ENCODE data around the gene SLC39A13. TPM values are rescaled to one million over a fixed set of nuclear protein-coding genes. Genes with fewer than 3 reads are reported as not detected.

SLC39A13 gene
- total RNA-seq, 1 experiment from 2014 or later: 24.9 TPM

GRCh38 chr11:47411884-47412746, 3.7 kb downstream of the SLC39A13 start:
- Histone ChIP-seq H3K9me2 (replicated peaks; ENCODE audit: insufficient read depth, low read length) (no peaks in the 10 kb centered on the region), H3K27ac (ENCODE audit: low read length) (no peak overlapping the region), H3K4me2 (ENCODE audit: low read depth, low read length, poor library complexity, severe bottlenecking) (no peak overlapping the region), H3K36me3 (ENCODE audit: insufficient read depth, low read length) (no peaks in the 10 kb centered on the region), H3K4me1 (ENCODE audit: low read length) (peaks cover 30% of the 10 kb centered on the region), H3K9me3 (ENCODE audit: low read length) (no peaks in the 10 kb centered on the region), H2AFZ (ENCODE audit: low read length) (no peak overlapping the region), H3K4me3 (ENCODE audit: low read length) (no peak overlapping the region), H4K20me1 (ENCODE audit: insufficient read depth, low read depth, low read length) (no peaks in the 10 kb centered on the region), H3K9ac (ENCODE audit: low read length) (no peak overlapping the region), H3K79me2 (ENCODE audit: low read length) (peaks cover 10% of the 10 kb centered on the region), H3K27me3 (ENCODE audit: low read length) (no peaks in the 10 kb centered on the region)
- peak; percentile 80 for DNase-seq

GRCh38 chr11:47413351-47413750, 5.0 kb downstream of the SLC39A13 start:
- Histone ChIP-seq H3K9me3 (ENCODE audit: low read length) (no peaks in the 10 kb centered on the region), H3K79me2 (ENCODE audit: low read length) (peaks cover 10% of the 10 kb centered on the region), H3K4me2 (ENCODE audit: low read depth, low read length, poor library complexity, severe bottlenecking) (no peak overlapping the region), H3K4me3 (ENCODE audit: low read length) (no peak overlapping the region), H3K36me3 (ENCODE audit: insufficient read depth, low read length) (no peaks in the 10 kb centered on the region), H4K20me1 (ENCODE audit: insufficient read depth, low read depth, low read length) (no peaks in the 10 kb centered on the region), H2AFZ (ENCODE audit: low read length) (no peak overlapping the region), H3K27me3 (ENCODE audit: low read length) (no peaks in the 10 kb centered on the region), H3K4me1 (ENCODE audit: low read length) (peaks cover 22% of the 10 kb centered on the region), H3K9me2 (replicated peaks; ENCODE audit: insufficient read depth, low read length) (no peaks in the 10 kb centered on the region), H3K27ac (ENCODE audit: low read length) (no peak overlapping the region), H3K9ac (ENCODE audit: low read length) (no peak overlapping the region)
- no peak for DNase-seq

GRCh38 chr11:47413908-47414684, 5.7 kb downstream of the SLC39A13 start:
- Histone ChIP-seq H3K9ac (ENCODE audit: low read length) (no peak overlapping the region), H3K36me3 (ENCODE audit: insufficient read depth, low read length) (peaks cover 2% of the 10 kb centered on the region; the same call in 1 of the 2 replicates), H3K79me2 (ENCODE audit: low read length) (peaks cover 5% of the 10 kb centered on the region), H2AFZ (ENCODE audit: low read length) (no peak overlapping the region), H4K20me1 (ENCODE audit: insufficient read depth, low read depth, low read length) (no peaks in the 10 kb centered on the region), H3K4me3 (ENCODE audit: low read length) (no peak overlapping the region), H3K27me3 (ENCODE audit: low read length) (no peaks in the 10 kb centered on the region), H3K27ac (ENCODE audit: low read length) (no peak overlapping the region), H3K9me3 (ENCODE audit: low read length) (no peaks in the 10 kb centered on the region), H3K4me1 (ENCODE audit: low read length) (peaks cover 18% of the 10 kb centered on the region), H3K9me2 (replicated peaks; ENCODE audit: insufficient read depth, low read length) (no peaks in the 10 kb centered on the region), H3K4me2 (ENCODE audit: low read depth, low read length, poor library complexity, severe bottlenecking) (no peak overlapping the region)
- DNase-seq: no peak

- H3K9ac ChIP-seq (ENCODE audit: low read length): no peak overlapping the region
- no peaks in the 10 kb centered on the region for H3K9me3 ChIP-seq (ENCODE audit: low read length)
- H3K27ac ChIP-seq (ENCODE audit: low read length): no peak overlapping the region
- H2AFZ ChIP-seq (ENCODE audit: low read length): no peak overlapping the region
- no peak overlapping the region for H3K4me2 ChIP-seq (ENCODE audit: low read depth, low read length, poor library complexity, severe bottlenecking)
- no peaks in the 10 kb centered on the region for H3K27me3 ChIP-seq (ENCODE audit: low read length)
- no peaks in the 10 kb centered on the region for H4K20me1 ChIP-seq (ENCODE audit: insufficient read depth, low read depth, low read length)
- peaks cover 4% of the 10 kb centered on the region; the same call in 1 of the 2 replicates for H3K36me3 ChIP-seq (ENCODE audit: insufficient read depth, low read length)
- 0 out of 2 replicates have a peak, but pooled peaks cover 4% of the 10 kb centered on the region for H3K79me2 ChIP-seq (ENCODE audit: low read length)
- no peaks in the 10 kb centered on the region for H3K9me2 ChIP-seq (replicated peaks; ENCODE audit: insufficient read depth, low read length)
- H3K4me3 ChIP-seq (ENCODE audit: low read length): no peak overlapping the region
- no peak for DNase-seq
- peaks cover 12% of the 10 kb centered on the region for H3K4me1 ChIP-seq (ENCODE audit: low read length)
Measured at GRCh38 chr11:47414685-47415070, 6.3 kb downstream of the SLC39A13 start.

- Histone ChIP-seq H2AFZ (ENCODE audit: low read length) (no peak overlapping the region), H4K20me1 (ENCODE audit: insufficient read depth, low read depth, low read length) (no peaks in the 10 kb centered on the region), H3K4me3 (ENCODE audit: low read length) (no peak overlapping the region), H3K27me3 (ENCODE audit: low read length) (no peaks in the 10 kb centered on the region), H3K4me2 (ENCODE audit: low read depth, low read length, poor library complexity, severe bottlenecking) (no peak overlapping the region), H3K36me3 (ENCODE audit: insufficient read depth, low read length) (peaks cover 5% of the 10 kb centered on the region; the same call in 1 of the 2 replicates), H3K9me2 (replicated peaks; ENCODE audit: insufficient read depth, low read length) (no peaks in the 10 kb centered on the region), H3K4me1 (ENCODE audit: low read length) (peaks cover 6% of the 10 kb centered on the region), H3K9me3 (ENCODE audit: low read length) (no peaks in the 10 kb centered on the region), H3K9ac (ENCODE audit: low read length) (no peak overlapping the region), H3K79me2 (ENCODE audit: low read length) (0 out of 2 replicates have a peak, but pooled peaks cover 2% of the 10 kb centered on the region), H3K27ac (ENCODE audit: low read length) (no peak overlapping the region)
- no peak for DNase-seq
Measured at GRCh38 chr11:47415091-47415854, 6.9 kb downstream of the SLC39A13 start.

- peaks cover 6% of the 10 kb centered on the region; the same call in 1 of the 2 replicates for H3K36me3 ChIP-seq (ENCODE audit: insufficient read depth, low read length)
- no peaks in the 10 kb centered on the region for H3K79me2 ChIP-seq (ENCODE audit: low read length)
- no peaks in the 10 kb centered on the region for H3K27me3 ChIP-seq (ENCODE audit: low read length)
- H4K20me1 ChIP-seq (ENCODE audit: insufficient read depth, low read depth, low read length): no peaks in the 10 kb centered on the region
- no peaks in the 10 kb centered on the region for H3K9me3 ChIP-seq (ENCODE audit: low read length)
- no peak overlapping the region for H3K4me2 ChIP-seq (ENCODE audit: low read depth, low read length, poor library complexity, severe bottlenecking)
- DNase-seq: no peak
- H3K9me2 ChIP-seq (replicated peaks; ENCODE audit: insufficient read depth, low read length): no peaks in the 10 kb centered on the region
- H3K4me1 ChIP-seq (ENCODE audit: low read length): no peaks in the 10 kb centered on the region
- H3K9ac ChIP-seq (ENCODE audit: low read length): no peak overlapping the region
- H3K4me3 ChIP-seq (ENCODE audit: low read length): no peak overlapping the region
- H2AFZ ChIP-seq (ENCODE audit: low read length): no peak overlapping the region
- H3K27ac ChIP-seq (ENCODE audit: low read length): no peak overlapping the region
Measured at GRCh38 chr11:47415949-47416472, 7.6 kb downstream of the SLC39A13 start.

GRCh38 chr11:47417712-47418111, 9.3 kb downstream of the SLC39A13 start:
- Histone ChIP-seq H3K27ac (ENCODE audit: low read length) (no peak overlapping the region), H3K9ac (ENCODE audit: low read length) (no peak overlapping the region), H3K9me3 (ENCODE audit: low read length) (no peaks in the 10 kb centered on the region), H3K27me3 (ENCODE audit: low read length) (no peaks in the 10 kb centered on the region), H3K4me3 (ENCODE audit: low read length) (no peak overlapping the region), H2AFZ (ENCODE audit: low read length) (no peak overlapping the region), H3K36me3 (ENCODE audit: insufficient read depth, low read length) (peaks cover 15% of the 10 kb centered on the region), H3K79me2 (ENCODE audit: low read length) (no peaks in the 10 kb centered on the region), H4K20me1 (ENCODE audit: insufficient read depth, low read depth, low read length) (no peaks in the 10 kb centered on the region), H3K4me1 (ENCODE audit: low read length) (no peaks in the 10 kb centered on the region), H3K4me2 (ENCODE audit: low read depth, low read length, poor library complexity, severe bottlenecking) (no peak overlapping the region), H3K9me2 (replicated peaks; ENCODE audit: insufficient read depth, low read length) (no peaks in the 10 kb centered on the region)
- no peak for DNase-seq

Measured in Karpas-422 (cell line).